Measurements from ENCODE around the gene UBAC2.

Gene UBAC2

GRCh38 chr13:99295488-99296252 is 95.0 kb downstream of the UBAC2 start:
- ATAC-seq: no peak; the same call in 2 of the 3 replicates
- TF ChIP-seq CSDC2 (CRISPR knock-in tag; IDR thresholded peaks at IDR 0.05): no peak
- TF ChIP-seq TCF4 (CRISPR knock-in tag; IDR thresholded peaks at IDR 0.05; ENCODE audit: borderline replicate concordance): no peak
- TF ChIP-seq OSR1 (CRISPR knock-in tag; IDR thresholded peaks at IDR 0.05): no peak
- TF ChIP-seq ZC3H10 (CRISPR knock-in tag; IDR thresholded peaks at IDR 0.05): no peak
- TF ChIP-seq POU6F1 (CRISPR knock-in tag; IDR thresholded peaks at IDR 0.05; ENCODE audit: borderline replicate concordance, low read depth): no peak
- TF ChIP-seq ISL1 (CRISPR knock-in tag; IDR thresholded peaks at IDR 0.05): no peak
- TF ChIP-seq SNAI2 (CRISPR knock-in tag; IDR thresholded peaks at IDR 0.05): no peak
- no peak for TF ChIP-seq ZNF8 (CRISPR knock-in tag; IDR thresholded peaks at IDR 0.05)
- no peak for TF ChIP-seq ZFP3 (CRISPR knock-in tag; IDR thresholded peaks at IDR 0.05)

GRCh38 chr13:99296398-99296797 is 95.7 kb downstream of the UBAC2 start:
- peak; percentile 83 for ATAC-seq
- TF ChIP-seq ZFP30 (CRISPR knock-in tag; IDR thresholded peaks at IDR 0.05) (no peak), ISL1 (CRISPR knock-in tag; IDR thresholded peaks at IDR 0.05) (peak; percentile 44; the same call in 1 of the 2 replicates)

GRCh38 chr13:99297331-99297730 is 96.7 kb downstream of the UBAC2 start:
- TF ChIP-seq CREB5 (CRISPR knock-in tag; IDR thresholded peaks at IDR 0.05; ENCODE audit: low read depth): no peak
- no peak for TF ChIP-seq ZNF8 (CRISPR knock-in tag; IDR thresholded peaks at IDR 0.05)
- no peak for TF ChIP-seq ZFP3 (CRISPR knock-in tag; IDR thresholded peaks at IDR 0.05)
- no peak for TF ChIP-seq OSR1 (CRISPR knock-in tag; IDR thresholded peaks at IDR 0.05)
- TF ChIP-seq ISL1 (CRISPR knock-in tag; IDR thresholded peaks at IDR 0.05): no peak
- TF ChIP-seq ZNF70 (CRISPR knock-in tag; IDR thresholded peaks at IDR 0.05): no peak
- no peak for TF ChIP-seq PATZ1 (CRISPR knock-in tag; IDR thresholded peaks at IDR 0.05; ENCODE audit: borderline replicate concordance)
- no peak for TF ChIP-seq SNAI2 (CRISPR knock-in tag; IDR thresholded peaks at IDR 0.05)
- no peak for TF ChIP-seq ARNTL (CRISPR knock-in tag; IDR thresholded peaks at IDR 0.05; ENCODE audit: borderline replicate concordance, low read depth)
- no peak for TF ChIP-seq BACH2 (CRISPR knock-in tag; IDR thresholded peaks at IDR 0.05; ENCODE audit: borderline replicate concordance)
- no peak for TF ChIP-seq CSRNP3 (CRISPR knock-in tag; IDR thresholded peaks at IDR 0.05)
- TF ChIP-seq GLIS3 (CRISPR knock-in tag; IDR thresholded peaks at IDR 0.05): no peak
- TF ChIP-seq ESRRG (CRISPR knock-in tag; IDR thresholded peaks at IDR 0.05): no peak
- TF ChIP-seq ZC3H10 (CRISPR knock-in tag; IDR thresholded peaks at IDR 0.05): no peak
- peak; percentile 61 for ATAC-seq

- TF ChIP-seq CSRNP3 (CRISPR knock-in tag; IDR thresholded peaks at IDR 0.05) (no peak), PPARA (CRISPR knock-in tag; IDR thresholded peaks at IDR 0.05; ENCODE audit: borderline replicate concordance) (no peak)
- ATAC-seq: no peak
Measured at GRCh38 chr13:99298056-99298455, 97.4 kb downstream of the UBAC2 start.
